Globus pallidus (tissue), 1 donor: Measurements from ENCODE around the gene SLC35C1.
"Not testable (repeated sequence)": the region's sequence is repeated elsewhere in the genome, so short reads cannot be mapped to it uniquely, and the experiment has no call there.

ENCODE experiments used
- DNase-seq: peaks from one replicate; pipeline ENCODE4 v3.0.0-alpha.2; 2015; ENCODE audit warnings: low spot score

Gene SLC35C1

DNA sequence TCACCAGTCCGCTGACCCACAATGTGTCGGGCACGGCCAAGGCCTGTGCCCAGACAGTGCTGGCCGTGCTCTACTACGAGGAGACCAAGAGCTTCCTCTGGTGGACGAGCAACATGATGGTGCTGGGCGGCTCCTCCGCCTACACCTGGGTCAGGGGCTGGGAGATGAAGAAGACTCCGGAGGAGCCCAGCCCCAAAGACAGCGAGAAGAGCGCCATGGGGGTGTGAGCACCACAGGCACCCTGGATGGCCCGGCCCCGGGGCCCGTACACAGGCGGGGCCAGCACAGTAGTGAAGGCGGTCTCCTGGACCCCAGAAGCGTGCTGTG, 6.1 kb downstream of the SLC35C1 start:
- no peak for DNase-seq

DNA sequence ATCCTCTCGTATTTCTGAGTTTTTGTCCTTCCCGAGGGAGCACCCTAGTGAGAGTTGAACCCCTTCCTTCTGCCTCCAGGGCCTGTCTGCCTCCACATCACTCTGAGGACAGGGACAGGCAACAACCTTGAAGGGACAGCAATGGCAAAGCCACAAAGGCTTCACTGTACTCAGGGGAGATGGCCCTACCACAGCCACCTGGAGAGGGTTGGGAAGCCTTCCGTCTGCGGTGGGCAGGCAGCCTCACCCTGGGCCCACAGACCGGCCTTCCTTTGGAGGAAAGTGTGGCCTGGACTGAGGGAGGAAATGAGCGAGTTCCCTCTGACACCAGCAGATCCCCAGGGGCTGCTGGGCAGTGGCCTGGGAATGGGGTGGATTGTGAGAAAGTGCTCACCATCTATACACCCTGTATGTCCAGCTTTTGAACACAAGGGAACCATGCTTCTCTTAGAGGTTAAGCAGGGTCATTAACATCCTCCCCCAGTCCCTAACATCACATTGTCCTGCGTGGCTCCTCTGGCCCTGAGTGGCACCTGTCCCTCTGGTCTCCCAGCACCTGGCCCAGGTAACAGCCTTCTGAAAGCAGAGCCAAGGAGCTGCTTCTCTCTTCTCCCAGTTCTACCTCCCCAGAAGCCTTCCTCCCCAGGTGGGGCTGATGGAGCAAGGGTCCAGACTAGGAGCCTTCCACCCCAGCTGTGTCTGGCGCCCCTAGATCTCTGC, 6.8 kb downstream of the SLC35C1 start:
- DNase-seq = no peak

DNA sequence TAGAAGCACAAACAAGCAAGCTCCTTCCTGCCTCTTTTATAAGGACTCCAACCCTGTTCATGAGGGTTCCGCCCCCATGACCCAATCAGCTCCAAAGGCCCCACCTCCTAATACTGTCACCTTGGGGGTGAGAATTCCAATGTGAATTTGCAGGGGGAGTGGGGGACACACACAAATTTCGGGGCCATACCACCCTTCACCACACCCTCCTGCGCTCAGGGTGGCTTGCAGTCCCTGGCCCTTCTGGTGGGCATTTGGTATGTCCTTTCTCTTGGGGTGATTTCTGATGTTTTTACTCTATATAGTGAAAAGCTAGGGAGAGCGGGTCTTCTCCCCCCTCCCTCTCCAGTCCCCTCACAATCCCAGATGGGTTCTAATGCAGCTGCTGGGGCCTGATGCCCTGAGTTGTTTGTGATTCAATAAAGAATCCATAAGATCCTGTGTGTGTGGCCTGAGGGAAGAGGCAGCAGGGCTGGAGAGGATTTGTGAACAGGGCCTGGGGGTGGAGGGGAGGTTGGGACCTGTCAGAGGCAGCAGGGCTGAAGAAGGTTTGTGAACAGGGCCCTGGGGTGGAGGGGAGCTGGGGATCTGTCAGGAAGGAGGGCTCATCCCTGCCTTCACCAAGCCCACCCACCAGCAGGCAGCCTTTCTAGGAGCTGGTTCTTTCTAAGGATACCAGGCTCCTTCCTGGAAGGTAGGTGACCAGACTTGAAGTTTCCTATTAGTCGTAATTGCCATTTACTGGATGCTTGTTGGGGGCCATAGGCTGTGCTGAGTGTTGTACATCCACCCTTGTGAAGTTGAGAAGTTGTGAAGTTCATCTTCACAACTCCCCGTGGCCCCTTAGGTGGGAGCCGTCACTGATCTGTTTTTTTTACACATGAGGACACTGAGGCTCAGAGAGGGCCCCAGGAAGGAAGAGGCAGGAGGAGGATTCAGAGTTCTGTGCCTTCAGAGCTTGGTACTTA, 7.9 kb downstream of the SLC35C1 start:
- no peak for DNase-seq

DNA sequence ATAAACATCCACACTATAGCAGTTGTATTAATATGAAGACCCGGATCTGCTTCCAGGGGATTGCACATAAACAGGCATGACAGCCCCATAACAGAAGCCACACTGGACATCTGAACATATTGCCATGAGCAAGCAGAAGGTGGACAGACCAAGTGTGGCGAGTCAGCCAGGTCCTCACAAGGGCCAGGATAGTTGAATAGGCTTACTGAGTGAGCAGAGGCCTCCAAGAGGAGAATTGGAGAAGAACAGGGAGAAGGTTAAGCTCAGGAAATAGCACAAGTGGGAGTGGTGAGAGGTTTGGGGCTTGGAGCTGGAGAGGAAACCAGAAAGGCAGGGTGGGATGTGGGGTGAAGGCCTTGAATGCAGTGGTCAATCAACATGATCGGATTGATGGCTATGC, 10.8 kb downstream of the SLC35C1 start:
- no peak for DNase-seq

DNA sequence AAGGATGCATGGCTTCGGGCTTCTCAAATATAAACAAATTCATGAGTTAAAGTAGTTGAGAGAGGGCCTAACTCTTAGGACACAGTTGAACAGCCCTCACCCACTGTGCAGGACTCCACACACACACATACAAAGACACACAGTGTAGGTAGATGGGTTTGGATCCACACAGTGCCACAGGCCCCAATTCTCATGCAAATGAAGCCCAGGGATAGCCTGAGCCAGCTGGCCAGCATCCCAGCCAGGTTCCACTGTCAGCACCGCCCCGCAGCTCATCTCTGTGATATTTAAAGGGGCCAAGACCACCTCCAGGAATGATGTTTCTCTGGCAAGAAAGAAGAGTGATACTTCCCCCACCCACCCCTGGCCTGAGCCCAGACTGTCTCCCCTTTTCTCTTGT, 11.7 kb downstream of the SLC35C1 start:
- no peak for DNase-seq

DNA sequence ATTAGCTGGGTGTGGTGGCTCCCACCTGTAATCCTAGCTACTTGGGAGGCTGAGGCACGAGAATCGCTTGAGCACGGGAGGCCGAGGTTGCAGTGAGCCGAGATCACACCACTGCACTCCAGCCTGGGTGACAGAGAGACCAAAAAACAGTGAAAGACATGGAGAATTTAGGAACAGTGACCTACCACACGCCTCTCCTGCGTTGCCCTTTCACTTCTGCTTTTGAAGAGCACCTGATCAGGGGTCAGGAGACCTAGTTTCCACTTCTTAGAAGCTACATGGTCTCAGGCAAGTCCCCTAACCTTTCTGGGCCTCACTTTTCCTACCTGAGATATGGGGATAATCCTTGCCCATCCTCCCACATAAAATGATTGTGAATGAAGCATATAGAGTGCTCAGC, 12.2 kb downstream of the SLC35C1 start:
- no peak for DNase-seq

DNA sequence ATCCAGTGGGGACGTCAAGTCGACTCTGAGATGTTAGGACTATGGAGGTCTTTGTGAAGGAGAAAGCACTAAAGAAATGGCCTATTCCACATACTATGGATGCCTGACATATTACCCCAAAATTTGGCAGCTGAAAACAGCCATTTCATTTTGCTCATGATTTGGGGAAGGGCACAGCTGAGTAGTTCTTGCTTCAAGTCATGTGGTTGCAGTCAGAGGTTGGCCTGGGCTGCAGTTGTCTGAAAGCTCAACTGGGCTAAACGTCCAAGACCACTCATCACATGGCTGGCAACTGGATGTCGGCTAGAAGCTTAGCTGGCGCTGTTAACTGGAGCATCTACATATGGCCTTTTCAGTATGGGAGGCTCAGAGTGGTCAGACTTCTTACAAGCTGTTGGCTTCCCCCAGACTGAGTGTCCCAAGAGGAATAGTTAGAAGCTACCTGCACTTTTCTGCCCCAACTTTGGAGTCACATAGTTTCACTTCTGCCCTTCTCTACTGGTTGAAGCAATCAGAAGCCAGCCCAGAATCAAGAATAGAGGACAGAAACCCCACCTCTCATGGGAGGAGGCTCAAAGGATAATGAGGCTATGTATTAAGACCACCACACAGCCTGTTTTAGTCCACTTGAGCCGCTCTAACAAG, 14.1 kb downstream of the SLC35C1 start:
- DNase-seq = no peak

DNA sequence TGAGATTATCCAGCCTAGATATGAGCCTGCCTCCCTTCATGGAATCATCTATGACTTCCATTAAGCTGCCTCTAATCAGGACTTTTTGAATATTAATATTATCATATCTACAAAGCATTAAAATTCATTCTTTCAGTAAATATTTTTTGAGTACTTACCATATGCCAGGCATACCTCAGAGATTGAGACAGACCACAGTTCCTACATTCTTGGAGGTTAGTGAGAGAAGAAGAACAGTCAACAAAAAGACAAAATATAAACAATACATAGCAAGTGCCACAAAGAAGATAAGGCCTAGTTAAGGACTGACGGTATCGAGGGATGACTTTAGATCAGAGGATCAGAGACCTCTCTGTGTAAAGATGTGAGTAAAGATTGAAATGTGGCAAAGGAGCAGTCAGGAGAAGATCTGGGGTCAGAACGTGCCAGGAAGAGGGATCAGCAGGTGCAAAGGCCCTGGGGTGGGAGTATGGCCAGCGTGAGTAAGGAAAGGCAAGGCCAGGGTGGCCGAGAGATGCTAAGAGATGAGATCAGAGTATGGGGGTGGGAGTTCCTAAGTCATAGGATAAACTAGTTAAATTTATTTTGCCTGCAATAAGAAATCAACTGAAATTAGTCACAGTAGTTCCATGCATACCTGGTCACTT, 15.4 kb downstream of the SLC35C1 start:
- no peak for DNase-seq

DNA sequence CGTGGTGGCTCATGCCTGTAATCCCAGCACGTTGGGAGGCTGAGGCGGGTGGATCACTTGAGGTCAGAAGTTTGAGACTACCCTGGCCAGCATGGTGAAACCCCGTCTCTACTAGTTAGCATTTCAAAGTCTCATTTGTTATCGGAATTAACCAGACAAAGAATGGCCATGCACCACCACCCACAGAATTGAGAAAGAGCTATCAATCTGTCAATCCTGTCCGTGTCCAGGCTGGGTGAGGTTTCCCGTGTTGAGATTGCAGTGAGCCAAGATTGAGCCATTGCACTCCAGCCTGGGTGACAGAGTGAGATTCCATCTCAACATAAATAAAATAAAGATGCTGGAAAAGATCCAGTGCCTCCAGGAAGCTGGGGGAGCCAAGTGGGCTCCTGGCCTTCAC, 21.5 kb downstream of the SLC35C1 start:
- DNase-seq = not testable (repeated sequence)

DNA sequence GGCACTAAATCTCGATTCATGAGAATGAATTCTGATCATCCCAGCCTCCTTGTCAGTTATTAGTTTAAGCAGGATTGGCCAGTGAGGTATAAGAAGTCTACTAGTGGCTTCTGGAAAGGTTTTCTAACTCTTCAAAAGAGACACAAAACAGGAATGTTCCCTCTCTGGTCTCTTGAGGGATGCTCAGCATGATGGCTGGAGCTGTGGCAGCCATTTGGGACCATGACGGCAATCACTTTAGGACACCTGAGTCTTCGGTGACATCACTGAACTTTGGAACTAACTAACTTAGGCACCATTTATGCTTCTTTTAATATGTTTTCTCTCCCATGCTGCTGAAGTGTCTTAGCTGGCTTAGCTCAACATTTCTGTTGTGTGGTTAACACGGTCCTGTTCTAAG, 22.2 kb downstream of the SLC35C1 start:
- DNase-seq = no peak

DNA sequence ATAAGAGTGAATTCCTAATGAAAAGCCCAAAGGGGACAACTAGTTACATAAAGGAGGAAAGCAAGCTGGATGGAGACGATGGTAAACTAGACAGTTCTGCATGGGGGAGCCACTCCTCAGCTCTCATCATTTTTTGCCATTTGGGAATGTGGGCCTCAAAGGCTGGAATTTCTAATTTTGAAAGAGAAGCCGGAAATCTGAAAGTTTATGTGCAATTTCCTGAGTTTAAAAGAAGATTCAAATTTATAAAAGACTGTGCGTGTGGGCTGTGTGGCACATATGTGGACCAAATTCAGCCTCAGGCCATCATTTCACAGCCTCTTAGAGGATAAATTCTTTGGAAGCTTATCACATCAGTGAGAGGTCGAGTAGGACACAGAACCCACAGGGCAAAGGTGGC, 24.0 kb downstream of the SLC35C1 start:
- DNase-seq = no peak

DNA sequence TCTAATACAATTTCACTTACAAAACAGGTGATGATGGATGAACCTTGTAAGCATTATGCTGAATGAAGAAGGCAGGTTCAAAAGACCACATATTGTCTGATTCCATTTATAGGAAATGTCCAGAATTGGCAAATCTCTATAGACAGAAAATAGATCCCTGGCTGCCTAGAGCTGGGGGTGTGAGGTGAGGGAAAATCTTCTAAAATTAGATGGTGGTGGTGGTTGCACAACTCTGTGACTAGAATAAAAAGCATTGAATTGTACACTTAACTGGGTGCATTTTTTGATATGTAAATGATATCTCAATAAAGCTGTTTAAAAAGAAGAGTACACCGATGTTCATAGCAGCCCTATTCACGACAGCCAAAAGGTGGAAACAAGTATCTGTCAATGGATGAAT, 25.6 kb downstream of the SLC35C1 start:
- DNase-seq = no peak

DNA sequence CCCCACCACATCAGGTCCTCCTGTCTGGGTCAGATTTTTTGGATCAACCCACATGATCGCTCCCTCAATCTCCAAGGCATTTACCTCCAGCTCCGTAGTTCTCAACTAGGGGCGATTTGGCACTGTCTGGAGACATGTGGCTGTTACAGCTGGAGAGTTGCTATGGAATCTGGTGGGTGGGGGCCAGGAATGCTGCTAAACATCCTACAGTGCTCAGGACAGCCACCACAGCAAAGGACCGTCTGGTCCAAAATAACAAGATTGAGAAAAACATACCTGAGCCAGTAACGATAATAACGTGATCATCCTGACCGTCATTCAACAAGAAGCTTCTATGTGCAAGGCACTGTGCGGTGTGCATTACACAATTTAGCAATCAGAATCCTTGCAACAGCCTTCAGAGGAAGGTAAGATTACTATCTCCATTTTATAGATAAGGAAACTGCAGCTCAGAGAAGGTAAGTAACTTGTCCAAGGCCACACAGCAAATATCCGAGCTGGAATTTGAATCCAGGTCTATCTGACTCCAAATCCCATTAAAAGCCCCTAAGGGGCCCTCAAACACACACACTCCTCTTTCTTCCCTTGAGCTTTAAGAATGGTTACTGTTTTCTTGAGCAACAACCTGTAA, 28.0 kb downstream of the SLC35C1 start:
- no peak for DNase-seq

DNA sequence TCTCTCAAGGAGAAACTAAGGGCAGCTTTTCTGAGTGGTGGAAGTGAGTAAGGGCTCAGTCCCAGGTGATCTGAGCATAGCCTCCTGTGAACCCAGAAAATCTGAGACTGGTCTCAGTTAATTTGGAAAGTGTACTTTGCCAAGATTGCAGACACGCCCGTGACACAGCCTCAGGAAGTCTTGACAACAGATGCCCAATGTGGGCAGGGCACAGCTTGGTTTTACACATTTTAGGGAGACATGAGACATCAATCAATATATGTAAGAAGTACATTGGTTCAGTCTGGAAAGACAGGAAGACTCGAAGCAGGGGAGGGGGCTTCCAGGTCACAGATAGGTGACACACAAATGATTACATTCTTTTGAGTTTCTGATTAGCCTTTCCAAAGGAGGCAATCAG, 28.8 kb downstream of the SLC35C1 start:
- DNase-seq = no peak

DNA sequence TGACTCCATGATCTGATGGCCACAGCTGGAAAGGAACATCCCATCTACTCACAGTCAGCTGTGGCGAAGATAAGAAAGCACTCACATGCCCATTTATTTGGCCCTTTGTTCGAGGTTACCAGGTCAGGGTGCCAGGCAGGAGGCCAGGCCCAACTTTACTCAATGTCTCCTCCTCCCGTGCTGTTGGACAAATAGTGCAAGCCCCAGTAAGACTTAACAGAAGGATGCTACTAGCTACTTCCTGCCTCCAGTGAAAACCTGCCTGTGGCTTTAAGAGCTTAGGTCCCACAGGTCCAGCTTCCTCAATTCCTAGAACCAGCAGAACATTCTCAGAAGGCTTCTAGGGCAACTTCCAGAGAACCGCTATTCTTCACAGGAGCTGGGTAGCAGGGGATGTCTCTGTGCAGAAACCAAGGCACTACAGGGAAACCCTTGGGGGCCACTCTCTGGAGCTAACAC, 29.4 kb downstream of the SLC35C1 start:
- DNase-seq = no peak

DNA sequence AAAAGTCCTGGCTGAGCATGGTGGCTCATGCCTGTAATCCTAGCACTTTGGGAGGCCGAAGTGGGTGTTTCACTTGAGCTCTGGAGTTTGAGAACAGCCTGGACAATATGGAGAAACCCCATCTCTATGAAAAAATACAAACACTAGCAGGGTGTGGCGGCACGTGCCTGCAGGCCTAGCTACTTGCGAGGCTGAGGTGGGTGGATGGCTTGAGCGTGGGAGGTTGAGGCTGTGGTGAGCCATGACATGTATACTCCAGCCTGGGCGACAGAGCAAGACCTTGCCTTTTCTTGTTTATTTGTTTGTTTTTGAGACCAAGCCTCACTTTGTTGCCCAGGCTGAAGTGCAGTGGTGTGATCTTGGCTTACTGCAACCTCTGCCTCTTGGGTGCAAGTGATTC, 34.3 kb downstream of the SLC35C1 start:
- no peak for DNase-seq

DNA sequence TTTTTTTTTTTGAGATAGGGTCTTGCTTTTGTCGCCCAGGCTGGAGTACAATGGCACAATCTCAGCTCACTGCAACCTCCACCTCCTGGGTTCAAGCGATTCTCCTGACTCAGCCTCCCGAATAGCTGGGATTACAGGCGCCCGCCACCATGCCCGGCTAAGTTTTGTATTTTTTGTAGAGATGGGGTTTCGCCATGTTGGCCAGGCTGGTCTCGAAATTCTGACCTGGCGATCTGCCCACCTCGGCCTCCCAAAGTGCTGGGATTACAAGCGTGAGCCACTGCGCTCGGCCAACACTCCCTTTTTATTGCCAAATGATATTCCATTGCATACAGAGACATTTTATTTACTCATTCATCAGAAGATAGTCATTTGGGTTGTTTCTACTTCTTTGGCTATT, 35.3 kb downstream of the SLC35C1 start:
- not testable (repeated sequence) for DNase-seq

DNA sequence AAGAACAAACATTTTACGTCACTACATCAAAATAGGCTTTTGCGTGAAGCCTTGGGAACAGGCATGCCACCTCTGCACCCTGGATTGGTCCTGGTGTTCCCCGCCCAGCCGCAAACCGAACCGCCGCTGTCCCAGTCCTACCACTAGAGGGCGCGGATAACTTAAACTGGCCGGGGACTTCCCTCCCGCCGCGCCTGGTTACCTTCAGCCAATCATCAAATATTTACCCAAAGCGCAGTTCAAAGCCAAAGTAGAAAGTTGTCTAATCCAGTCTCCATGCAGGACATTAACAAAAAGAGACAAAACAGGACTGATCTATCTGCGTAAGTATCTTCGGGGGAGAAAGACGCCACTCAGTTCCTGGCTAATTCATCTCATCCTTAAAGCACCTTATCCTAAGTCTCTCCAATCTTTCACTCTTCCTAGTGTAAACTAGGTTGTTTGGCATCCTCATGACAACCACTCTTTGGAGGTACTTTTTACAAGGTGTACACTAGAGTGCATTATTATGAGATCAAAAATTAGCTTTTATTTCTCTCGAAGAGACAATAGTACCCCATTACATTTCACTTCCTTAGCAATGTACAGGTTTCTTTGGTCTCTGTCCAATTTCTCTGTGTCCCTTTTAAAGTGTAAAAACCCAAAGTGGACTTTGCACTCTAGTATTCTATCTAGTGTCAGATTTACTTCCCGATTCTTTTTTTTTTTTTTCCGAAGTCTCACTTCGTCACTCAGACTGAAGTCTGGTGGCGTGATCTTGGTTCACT, 38.4 kb downstream of the SLC35C1 start:
- DNase-seq = peak; percentile 79

DNA sequence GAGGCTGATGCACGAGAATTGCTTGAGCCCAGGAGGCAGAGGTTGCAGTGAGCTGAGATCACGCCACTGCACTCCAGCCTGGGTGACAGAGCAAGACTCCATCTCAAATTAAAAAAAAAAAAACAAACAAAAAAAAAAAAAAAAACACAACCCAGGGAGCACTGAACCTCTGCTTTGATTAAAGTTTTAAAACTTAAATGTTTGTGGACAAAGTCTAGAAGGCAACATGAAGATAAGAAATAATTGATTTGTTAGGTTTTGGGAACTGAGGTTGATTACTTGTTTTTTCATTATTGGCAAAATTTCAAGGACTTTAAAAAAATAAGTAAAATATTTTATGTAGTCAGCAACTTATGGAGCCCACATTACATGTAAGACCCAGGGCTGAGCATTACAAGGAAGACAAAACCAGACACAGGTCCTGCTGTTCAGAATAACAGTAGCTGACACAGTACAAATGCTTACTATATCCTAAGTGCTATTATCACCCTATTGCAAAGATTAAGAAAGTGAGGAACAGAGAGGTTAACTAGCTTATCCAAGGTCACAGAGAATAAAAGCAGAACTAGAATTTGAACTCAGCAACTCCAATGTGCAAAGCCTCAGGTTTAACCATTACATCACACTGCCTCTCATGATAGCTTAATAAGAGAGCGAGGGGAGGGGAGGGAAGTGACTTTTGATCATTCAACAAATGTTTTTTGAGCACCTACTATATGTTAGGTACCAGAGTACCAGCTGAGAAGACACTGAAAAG, 40.1 kb downstream of the SLC35C1 start:
- DNase-seq = no peak

DNA sequence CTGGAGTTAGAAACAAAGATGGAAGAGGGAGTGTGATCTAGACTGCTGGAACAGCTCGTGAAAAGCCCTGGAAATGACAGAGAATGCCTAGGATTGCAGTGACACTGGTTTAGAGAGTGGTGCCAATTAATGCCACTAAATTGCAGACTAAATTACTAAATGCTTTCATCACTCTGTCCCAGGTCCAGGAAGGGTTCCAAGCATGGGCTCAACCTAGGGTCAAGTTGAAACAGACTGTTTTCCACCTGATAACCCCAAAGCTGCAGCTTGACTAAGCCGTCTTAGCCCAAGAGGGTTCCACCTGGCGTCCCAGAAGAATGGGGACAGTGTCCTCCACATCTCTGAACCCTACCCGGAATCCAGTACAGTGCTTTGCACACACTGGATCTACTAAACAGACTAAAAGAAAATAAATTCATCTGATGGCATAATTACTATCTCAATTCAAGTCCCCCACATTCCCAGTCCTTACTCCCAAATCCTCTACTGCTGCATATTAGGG, 41.3 kb downstream of the SLC35C1 start:
- no peak for DNase-seq
